Nephron progenitor cell (in vitro differentiated cells): ENCODE measurements around the gene MTFP1.
A peak's percentile ranks its signal among the peaks of the same experiment; 100 is the strongest.

Experiments used
- DNase-seq: peaks from one replicate; pipeline ENCODE4 v3.0.0; 2021
- H3K27ac Mint-ChIP-seq: 2 replicates; pipeline ENCODE4 v1.8.0; 2021; ENCODE audit warnings: mild to moderate bottlenecking, moderate library complexity, mixed read lengths
- H3K27me3 Mint-ChIP-seq: 2 replicates; pipeline ENCODE4 v1.8.0; 2021; ENCODE audit warnings: mild to moderate bottlenecking, low read depth, mixed read lengths; ENCODE audit not compliant: poor library complexity
- H3K36me3 Mint-ChIP-seq: 2 replicates; pipeline ENCODE4 v1.8.0; 2021; ENCODE audit warnings: low read depth, mixed read lengths
- H3K4me1 Mint-ChIP-seq: 2 replicates; pipeline ENCODE4 v1.8.0; 2021; ENCODE audit warnings: mixed read lengths
- H3K4me3 Mint-ChIP-seq: 2 replicates; pipeline ENCODE4 v1.8.0; 2021; ENCODE audit warnings: mild to moderate bottlenecking, moderate library complexity, mixed read lengths
- H3K9me3 Mint-ChIP-seq: 2 replicates; pipeline ENCODE4 v1.8.0; 2021; ENCODE audit warnings: mild to moderate bottlenecking, moderate library complexity, mixed read lengths
- CTCF ChIP-seq: fragments of 200-600 bp; sonication (generic); IDR thresholded peaks from 2 replicates; pipeline ENCODE4 v1.5.0; 2021; ENCODE audit warnings: antibody characterized with exemption

MTFP1 gene

GRCh38 chr22:30425616-30426387 lies at the start of gene MTFP1:
Gene MTFP1 (plus strand): TSS chr22:30425768. CDS start chr22:30425880, 112 bp downstream.
- Mint-ChIP-seq H3K27me3 (peaks cover 6% of the 10 kb centered on the region), H3K9me3 (no peaks in the 10 kb centered on the region), H3K27ac (peak within 1 kb of the TSS; percentile 13), H3K36me3 (peaks cover 17% of the 10 kb centered on the region), H3K4me3 (peak within 1 kb of the TSS; percentile 91), H3K4me1 (peaks cover 46% of the 10 kb centered on the region)
- no peak for TF ChIP-seq CTCF
- DNase-seq: peak; percentile 76

- peaks cover 9% of the 10 kb centered on the region for H3K36me3 Mint-ChIP-seq
- H3K9me3 Mint-ChIP-seq: no peaks in the 10 kb centered on the region
- H3K27me3 Mint-ChIP-seq: no peaks in the 10 kb centered on the region
- H3K4me3 Mint-ChIP-seq: no peak overlapping the region
- no peak for DNase-seq
- no peaks in the 10 kb centered on the region for H3K4me1 Mint-ChIP-seq
- no peak for TF ChIP-seq CTCF
- no peak overlapping the region for H3K27ac Mint-ChIP-seq
Observed at GRCh38 chr22:30380011-30380410, 45.6 kb upstream of the MTFP1 start.

GRCh38 chr22:30381264-30381663 lies 44.3 kb upstream of the MTFP1 start:
- peaks cover 9% of the 10 kb centered on the region for H3K36me3 Mint-ChIP-seq
- no peak overlapping the region for H3K27ac Mint-ChIP-seq
- no peaks in the 10 kb centered on the region for H3K9me3 Mint-ChIP-seq
- no peak for DNase-seq
- no peaks in the 10 kb centered on the region for H3K27me3 Mint-ChIP-seq
- TF ChIP-seq CTCF: no peak
- H3K4me1 Mint-ChIP-seq: peaks cover 3% of the 10 kb centered on the region
- no peak overlapping the region for H3K4me3 Mint-ChIP-seq

- peaks cover 9% of the 10 kb centered on the region for H3K36me3 Mint-ChIP-seq
- H3K27ac Mint-ChIP-seq: no peak overlapping the region
- H3K4me1 Mint-ChIP-seq: peaks cover 10% of the 10 kb centered on the region
- DNase-seq: no peak
- no peak overlapping the region for H3K4me3 Mint-ChIP-seq
- H3K9me3 Mint-ChIP-seq: peaks cover 1% of the 10 kb centered on the region
- H3K27me3 Mint-ChIP-seq: no peaks in the 10 kb centered on the region
- TF ChIP-seq CTCF: no peak
Observed at GRCh38 chr22:30382340-30382739, 43.2 kb upstream of the MTFP1 start.

GRCh38 chr22:30383061-30383460 lies 42.5 kb upstream of the MTFP1 start:
- peaks cover 5% of the 10 kb centered on the region for H3K9me3 Mint-ChIP-seq
- H3K4me3 Mint-ChIP-seq: no peak overlapping the region
- peak overlapping the region; percentile 66 for H3K27ac Mint-ChIP-seq

More at GRCh38 chr22:30383061-30383460, 42.5 kb upstream of the MTFP1 start:
- TF ChIP-seq CTCF: no peak
- no peak for DNase-seq
- Mint-ChIP-seq H3K27me3 (no peaks in the 10 kb centered on the region), H3K36me3 (peaks cover 5% of the 10 kb centered on the region), H3K4me1 (peaks cover 14% of the 10 kb centered on the region)
